Activated CD4-positive, alpha-beta T cell treated with anti-CD3 and anti-CD28 coated beads for 36 hours (primary cell): ENCODE data around the gene NLRC5. TPM values are rescaled to one million over a fixed set of nuclear protein-coding genes. Genes with fewer than 3 reads are reported as not detected.
"Not testable (repeated sequence)": the region's sequence is repeated elsewhere in the genome, so short reads cannot be mapped to it uniquely, and the experiment has no call there.

Experiments
- ATAC-seq: fragments of 200-7000 bp; cut with Tn5 transposase; one replicate; pipeline ENCODE4 v1.10.0; 2021; ENCODE audit warnings: mild to moderate bottlenecking, moderate library complexity
- CTCF ChIA-PET: fragments of 350-600 bp; sonication (Branson Sonifier 250); formaldehyde crosslinking; loops from one replicate; lab custom pipeline; 2021; ENCODE audit warnings: antibody characterized with exemption; lab: Charles Lee
- POLR2A ChIA-PET: fragments of 350-600 bp; sonication (Branson Sonifier 250); formaldehyde crosslinking; loops from one replicate; lab custom pipeline; 2021; ENCODE audit warnings: antibody characterized with exemption, inconsistent platforms; lab: Charles Lee
- DNase-seq: peaks from one replicate; pipeline ENCODE4 v3.0.0-alpha.2; 2020
- H3K27ac Mint-ChIP-seq: one replicate; pipeline ENCODE4 v1.8.0; 2021; ENCODE audit warnings: mixed read lengths
- H3K27me3 Mint-ChIP-seq: one replicate; pipeline ENCODE4 v1.8.0; 2021; ENCODE audit warnings: mixed read lengths
- H3K36me3 Mint-ChIP-seq: one replicate; pipeline ENCODE4 v1.8.0; 2021; ENCODE audit warnings: low read depth, mixed read lengths
- H3K4me1 Mint-ChIP-seq: one replicate; pipeline ENCODE4 v1.8.0; 2021; ENCODE audit warnings: mixed read lengths
- H3K4me3 Mint-ChIP-seq: one replicate; pipeline ENCODE4 v1.8.0; 2021; ENCODE audit warnings: mild to moderate bottlenecking, moderate library complexity, mixed read lengths
- H3K9me3 Mint-ChIP-seq: one replicate; pipeline ENCODE4 v1.8.0; 2021; ENCODE audit warnings: low read depth, mixed read lengths
- intact Hi-C, 2 experiments: fragments of 100-400 bp; cut with DNase I in 1 of 2; cut with micrococcal nuclease in 1 of 2; formaldehyde crosslinking; loops; one replicate each; pipeline versions ENCODE4 v1.14.2 to v1.15.1; 2022 to 2024; cut with DNase I, micrococcal nuclease
- total RNA-seq, 2 experiments: library from RNA; stranded (reverse); gene quantifications; one replicate each; pipeline ENCODE4 v1.2.3, GENCODE V29; 2021

NLRC5 gene
- total RNA-seq, 2 experiments from 2014 or later = 143 to 175 TPM

DNA sequence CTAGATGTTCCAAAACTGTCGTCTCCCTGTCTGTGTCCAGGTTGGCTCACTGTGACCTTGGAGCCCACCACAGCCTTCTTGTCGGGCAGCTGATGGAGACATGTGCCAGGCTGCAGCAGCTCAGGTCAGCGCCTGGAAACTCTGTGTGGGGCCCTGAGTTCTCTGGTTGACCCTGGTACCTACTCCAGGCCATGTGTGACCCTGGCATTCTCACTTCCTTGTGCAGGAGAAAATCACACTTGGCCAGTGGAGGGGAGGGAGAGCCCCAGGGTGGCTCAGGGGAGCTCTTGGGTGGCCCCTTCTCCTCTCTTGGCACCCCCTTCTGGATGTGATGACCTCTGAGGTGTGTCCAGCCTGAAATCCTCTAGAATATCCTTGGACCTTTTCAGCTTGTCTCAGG lies 78.0 kb downstream of the NLRC5 start:
- ATAC-seq = no peak
- Mint-ChIP-seq H3K27me3 (no peaks in the 10 kb centered on the region), H3K27ac (no peak overlapping the region), H3K9me3 (no peaks in the 10 kb centered on the region), H3K4me1 (peaks cover 17% of the 10 kb centered on the region), H3K36me3 (peaks cover 35% of the 10 kb centered on the region), H3K4me3 (no peak overlapping the region)
- CTCF ChIA-PET = interaction anchor here (0.6 to 2.4 kb wide), 3 partner anchors 103 to 168 kb away, joined by 3 to 11 read pairs (median 3); no protein-coding TSS in a partner anchor
- POLR2A ChIA-PET = no interaction called here
- DNase-seq = no peak
- intact Hi-C loops = no loop called here

DNA sequence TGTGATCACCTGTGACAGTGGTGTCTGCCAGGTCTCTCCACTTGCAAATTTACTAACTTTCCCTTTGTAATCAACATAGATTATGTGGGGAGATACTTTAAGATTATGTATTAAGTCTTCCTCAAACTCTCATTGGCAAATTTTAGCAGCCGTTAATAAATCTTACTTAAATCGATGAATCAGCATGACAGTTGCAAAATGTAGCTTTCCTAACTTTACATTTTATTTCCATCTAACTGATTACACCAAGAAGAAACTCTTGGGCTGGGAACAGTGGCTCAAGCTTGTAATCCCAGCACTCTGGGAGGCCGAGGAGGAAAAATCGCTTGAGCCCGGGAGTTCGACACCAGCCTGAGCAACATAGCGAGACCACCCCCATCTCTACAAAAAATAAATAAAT lies 79.7 kb downstream of the NLRC5 start:
- no peak for DNase-seq
- no peaks in the 10 kb centered on the region for H3K9me3 Mint-ChIP-seq
- intact Hi-C loops = no loop called here
- ATAC-seq = no peak
- peaks cover 17% of the 10 kb centered on the region for H3K4me1 Mint-ChIP-seq
- CTCF ChIA-PET = interaction anchor here (0.8 to 0.9 kb wide), 2 partner anchors 18 to 105 kb away, joined by 3 read pairs; no protein-coding TSS in a partner anchor
- H3K27ac Mint-ChIP-seq = no peak overlapping the region
- POLR2A ChIA-PET = interaction anchor here (0.9 kb wide), 1 partner anchor 201 kb away, joined by 4 read pairs; no protein-coding TSS in a partner anchor
- H3K4me3 Mint-ChIP-seq = no peak overlapping the region
- H3K27me3 Mint-ChIP-seq = no peaks in the 10 kb centered on the region
- peaks cover 37% of the 10 kb centered on the region for H3K36me3 Mint-ChIP-seq

DNA sequence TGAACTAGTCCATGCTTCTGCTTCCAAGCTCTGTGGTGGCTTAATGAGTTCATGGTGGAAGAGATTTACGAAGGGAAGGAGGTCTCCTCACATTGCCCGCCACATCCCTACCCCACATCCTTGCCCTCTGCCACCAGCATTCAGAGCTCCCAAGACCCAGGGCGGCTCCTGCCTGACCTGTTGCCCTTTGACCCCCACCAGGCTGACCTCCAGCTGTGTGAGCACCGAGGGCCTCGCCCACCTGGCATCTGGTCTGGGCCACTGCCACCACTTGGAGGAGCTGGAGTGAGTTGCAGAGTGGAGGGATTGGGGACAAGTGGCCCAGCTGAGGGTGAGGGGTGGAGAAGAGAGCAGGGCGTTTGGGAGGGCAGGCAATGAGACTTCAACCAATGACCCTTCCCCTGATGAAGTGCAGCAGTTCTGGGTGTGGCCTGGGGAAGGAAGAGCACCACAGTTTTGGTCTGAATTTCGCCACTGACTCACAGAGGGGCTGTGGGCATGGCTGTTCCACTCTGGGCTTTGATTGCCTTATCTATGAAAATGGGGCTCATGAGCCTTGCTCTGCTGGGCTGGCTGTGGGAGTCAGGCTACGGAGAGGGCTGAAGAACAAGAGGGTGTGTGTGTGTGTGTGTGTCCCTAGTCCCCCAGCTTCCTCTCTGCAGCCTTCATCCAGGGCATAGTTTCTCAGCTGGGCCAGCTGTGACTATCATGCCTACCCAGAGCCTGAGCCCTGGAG lies 80.4 kb downstream of the NLRC5 start:
- Mint-ChIP-seq H3K27ac (peak overlapping the region; percentile 58), H3K4me1 (peaks cover 17% of the 10 kb centered on the region), H3K4me3 (no peak overlapping the region), H3K9me3 (no peaks in the 10 kb centered on the region), H3K36me3 (peaks cover 37% of the 10 kb centered on the region), H3K27me3 (no peaks in the 10 kb centered on the region)
- ATAC-seq (peak; percentile 11), DNase-seq (no peak)
- ChIA-PET POLR2A (interaction anchor here (0.9 kb wide), 1 partner anchor 200 kb away, joined by 4 read pairs; no protein-coding TSS in a partner anchor), CTCF (interaction anchor here (0.5 to 0.9 kb wide), 5 partner anchors 13 to 107 kb away, joined by 3 to 4 read pairs (median 3); no protein-coding TSS in a partner anchor)
- intact Hi-C loops = no loop called here

DNA sequence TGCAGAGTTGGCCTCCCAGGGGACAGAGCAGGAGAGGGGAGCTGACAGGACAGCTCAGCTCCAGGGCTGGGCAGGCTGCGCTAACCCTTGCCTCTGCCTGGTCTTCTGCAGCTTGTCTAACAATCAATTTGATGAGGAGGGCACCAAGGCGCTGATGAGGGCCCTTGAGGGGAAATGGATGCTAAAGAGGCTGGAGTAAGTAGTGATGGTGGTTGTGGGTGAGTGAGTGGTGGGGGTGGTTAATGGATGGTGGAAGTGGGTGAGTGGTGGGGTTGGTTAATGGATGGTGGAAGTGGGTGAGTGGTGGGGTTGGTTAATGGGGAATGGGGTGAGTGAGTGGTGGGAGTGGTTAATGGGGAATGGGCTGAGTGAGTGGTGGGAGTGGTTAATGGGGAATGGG lies 81.1 kb downstream of the NLRC5 start:
- no peak overlapping the region for H3K4me3 Mint-ChIP-seq
- intact Hi-C loops = no loop called here
- peaks cover 17% of the 10 kb centered on the region for H3K4me1 Mint-ChIP-seq
- ATAC-seq (no peak), DNase-seq (no peak)
- ChIA-PET POLR2A (no interaction called here), CTCF (interaction anchor here (0.5 to 0.7 kb wide), 3 partner anchors 12 to 108 kb away, joined by 3 to 4 read pairs (median 3); no protein-coding TSS in a partner anchor)
- H3K9me3 Mint-ChIP-seq = no peaks in the 10 kb centered on the region
- H3K36me3 Mint-ChIP-seq = peaks cover 37% of the 10 kb centered on the region
- H3K27ac Mint-ChIP-seq = no peak overlapping the region
- no peaks in the 10 kb centered on the region for H3K27me3 Mint-ChIP-seq

DNA sequence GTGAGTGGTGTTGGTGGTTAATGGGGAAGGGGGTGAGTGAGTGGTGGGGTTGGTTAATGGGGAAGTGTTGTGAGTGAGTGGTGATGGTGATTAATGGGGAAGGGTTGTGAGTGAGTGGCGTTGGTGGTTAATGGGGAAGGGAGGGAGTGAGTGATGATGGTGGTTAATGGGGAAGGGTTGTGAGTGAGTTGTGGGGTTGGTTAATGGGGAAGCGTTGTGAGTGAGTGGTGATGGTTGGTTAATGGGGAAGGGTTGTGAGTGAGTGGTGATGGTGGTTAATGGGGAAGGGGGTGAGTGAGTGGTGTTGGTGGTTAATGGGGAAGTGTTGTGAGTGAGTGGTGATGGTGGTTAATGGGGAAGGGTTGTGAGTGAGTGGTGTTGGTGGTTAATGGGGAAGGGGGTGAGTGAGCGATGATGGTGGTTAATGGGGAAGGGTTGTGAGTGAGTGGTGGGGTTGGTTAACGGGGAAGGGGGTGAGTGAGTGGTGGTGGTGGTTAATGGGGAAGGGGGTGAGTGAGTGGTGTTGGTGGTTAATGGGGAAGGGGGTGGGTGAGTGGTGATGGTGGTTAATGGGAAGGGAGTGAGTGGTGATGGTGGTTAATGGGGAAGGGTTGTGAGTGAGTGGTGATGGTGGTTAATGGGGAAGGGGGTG lies 81.8 kb downstream of the NLRC5 start:
- POLR2A ChIA-PET, H3K9me3 Mint-ChIP-seq, H3K4me3 Mint-ChIP-seq, ATAC-seq, intact Hi-C loops, DNase-seq, H3K27me3 Mint-ChIP-seq, CTCF ChIA-PET, H3K27ac Mint-ChIP-seq: not testable (repeated sequence)
- Mint-ChIP-seq H3K4me1 (peaks cover 17% of the 10 kb centered on the region), H3K36me3 (peaks cover 42% of the 10 kb centered on the region)

DNA sequence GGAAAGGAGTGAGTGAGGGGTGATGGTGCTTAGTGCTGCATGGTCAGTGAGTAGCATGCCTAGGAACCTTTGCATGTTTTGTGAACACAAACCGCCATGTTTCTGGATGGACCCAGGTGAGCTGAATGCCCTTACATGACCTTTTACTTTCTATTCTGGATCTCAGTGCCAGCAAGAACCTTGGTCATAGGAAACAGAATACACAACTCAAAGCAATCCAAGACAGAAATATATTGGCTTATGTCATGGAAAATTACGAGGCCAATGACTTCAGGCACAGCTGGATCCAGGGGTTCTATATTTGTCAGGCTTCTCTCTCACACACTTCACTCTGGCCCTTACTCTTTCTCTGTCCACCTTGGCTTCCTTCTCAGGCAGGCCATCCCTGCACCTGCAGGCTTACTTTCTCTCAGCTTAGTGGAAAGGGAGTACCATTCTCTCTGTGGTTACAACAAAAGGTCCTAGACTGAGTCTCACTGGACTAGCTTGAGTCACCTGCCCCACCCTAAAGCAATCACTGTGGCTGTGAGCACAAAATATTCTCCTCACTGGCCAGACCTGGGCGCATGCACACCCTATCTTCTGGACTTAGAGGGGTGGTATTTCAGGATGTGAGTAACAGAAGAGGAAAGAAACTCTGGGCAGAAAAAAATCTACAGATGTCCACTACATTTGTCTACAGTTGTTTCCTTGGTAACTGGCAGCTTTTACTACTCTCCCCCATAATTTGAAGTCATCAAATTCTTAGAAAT lies 82.7 kb downstream of the NLRC5 start:
- Mint-ChIP-seq H3K27me3 (no peaks in the 10 kb centered on the region), H3K4me1 (peaks cover 17% of the 10 kb centered on the region), H3K9me3 (no peaks in the 10 kb centered on the region), H3K36me3 (peaks cover 47% of the 10 kb centered on the region), H3K27ac (peak overlapping the region; percentile 62), H3K4me3 (no peak overlapping the region)
- POLR2A ChIA-PET = no interaction called here
- peak; percentile 66 for ATAC-seq
- DNase-seq = no peak
- CTCF ChIA-PET = interaction anchor here (1.1 kb wide), 1 partner anchor 14 kb away, joined by 5 read pairs; no protein-coding TSS in a partner anchor
- intact Hi-C loops = loop anchor here in 1 of 2 experiments (2.0 kb wide), 1 partner anchor 23 kb away; no protein-coding TSS in a partner anchor

DNA sequence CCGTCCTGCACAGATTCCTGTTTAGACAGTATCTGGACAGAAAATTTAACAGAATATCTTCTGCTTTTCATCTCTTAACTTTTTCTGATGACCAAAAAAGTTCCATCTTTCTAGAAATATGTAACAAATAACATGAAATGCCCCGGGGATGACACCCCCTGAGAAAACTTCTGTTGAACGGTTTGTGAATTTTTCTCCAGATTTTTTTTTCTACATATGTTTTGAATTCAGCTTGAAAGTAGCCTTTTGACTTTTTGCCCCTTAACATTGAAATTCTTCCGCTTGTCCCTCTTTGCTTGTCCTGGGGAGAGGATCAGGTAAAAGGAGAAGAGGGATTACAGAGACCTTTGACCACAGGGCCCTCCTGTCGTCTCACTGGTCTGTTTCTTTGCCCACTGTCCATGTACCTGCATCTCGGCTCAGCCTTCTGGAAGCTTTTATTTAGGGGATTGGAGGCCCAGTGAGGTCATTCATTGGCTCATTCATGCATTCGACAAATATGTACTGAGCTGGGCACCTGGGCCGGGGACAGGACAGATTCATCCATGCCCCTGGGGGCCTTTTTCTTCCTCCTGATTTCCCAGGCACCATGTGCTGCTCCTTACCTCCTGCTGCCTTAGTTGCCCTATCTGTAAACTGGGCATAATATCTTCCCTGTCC lies 83.4 kb downstream of the NLRC5 start:
- Mint-ChIP-seq H3K4me1 (peaks cover 17% of the 10 kb centered on the region), H3K36me3 (peaks cover 45% of the 10 kb centered on the region), H3K27ac (peak overlapping the region; percentile 62), H3K27me3 (no peaks in the 10 kb centered on the region), H3K4me3 (no peak overlapping the region), H3K9me3 (no peaks in the 10 kb centered on the region)
- ChIA-PET POLR2A (interaction anchor here (0.7 kb wide), 1 partner anchor 10 kb away, joined by 3 read pairs; no protein-coding TSS in a partner anchor), CTCF (interaction anchor here (0.5 to 1.1 kb wide), 3 partner anchors 13 to 113 kb away, joined by 3 to 5 read pairs (median 4); partner anchors contain the start of genes PSME3IP1 and RSPRY1)
- DNase-seq = no peak
- intact Hi-C loops = loop anchor here in 1 of 2 experiments (2.0 kb wide), 1 partner anchor 24 kb away; no protein-coding TSS in a partner anchor
- no peak for ATAC-seq

DNA sequence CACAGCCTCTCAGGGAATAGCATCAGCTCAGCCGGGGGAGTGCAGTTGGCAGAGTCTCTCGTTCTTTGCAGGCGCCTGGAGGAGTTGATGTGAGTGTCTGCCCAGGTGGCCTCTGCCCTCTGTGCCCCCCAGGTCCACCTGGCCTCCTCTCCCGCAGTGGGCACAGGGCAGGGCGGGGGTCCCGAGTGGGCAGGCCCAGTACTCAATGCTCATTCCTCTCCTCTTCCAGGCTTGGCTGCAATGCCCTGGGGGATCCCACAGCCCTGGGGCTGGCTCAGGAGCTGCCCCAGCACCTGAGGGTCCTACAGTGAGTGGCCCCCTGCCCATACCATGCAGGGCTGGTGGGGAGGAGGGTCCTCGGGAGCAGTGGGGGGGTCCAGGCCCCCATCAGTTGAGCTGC lies 88.4 kb downstream of the NLRC5 start:
- Mint-ChIP-seq H3K9me3 (no peaks in the 10 kb centered on the region), H3K36me3 (peaks cover 30% of the 10 kb centered on the region), H3K27ac (no peak overlapping the region), H3K27me3 (no peaks in the 10 kb centered on the region), H3K4me1 (no peaks in the 10 kb centered on the region), H3K4me3 (no peak overlapping the region)
- intact Hi-C loops = no loop called here
- ChIA-PET CTCF (no interaction called here), POLR2A (no interaction called here)
- DNase-seq (no peak), ATAC-seq (no peak)

DNA sequence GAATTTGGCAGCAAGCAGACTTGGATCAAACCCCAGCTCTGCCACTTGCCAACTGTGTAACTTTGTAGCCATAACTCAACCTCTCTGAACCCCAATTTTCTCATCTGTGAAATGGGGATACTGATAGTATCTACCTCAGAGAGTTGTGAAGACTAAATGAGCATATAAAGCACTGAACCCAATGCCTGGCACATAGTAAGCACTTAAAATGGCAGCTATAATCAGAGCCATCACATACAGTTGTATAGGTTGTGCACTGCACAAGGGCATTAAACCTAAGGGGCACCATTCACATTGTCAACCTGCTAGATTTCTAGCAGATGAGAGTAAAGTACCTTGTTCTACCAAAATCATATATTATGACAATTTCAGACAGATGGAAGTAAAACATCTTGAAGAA lies 92.4 kb downstream of the NLRC5 start:
- Mint-ChIP-seq H3K4me3 (no peak overlapping the region), H3K36me3 (peaks cover 19% of the 10 kb centered on the region), H3K9me3 (no peaks in the 10 kb centered on the region), H3K27me3 (no peaks in the 10 kb centered on the region), H3K27ac (no peak overlapping the region), H3K4me1 (peaks cover 8% of the 10 kb centered on the region)
- DNase-seq (no peak), ATAC-seq (no peak)
- CTCF ChIA-PET = interaction anchor here (1.5 kb wide), 1 partner anchor 11 kb away, joined by 4 read pairs; the partner anchor contains the start of gene CPNE2
- intact Hi-C loops = loop anchor here (10.0 kb wide), 2 partner anchors 203 to 333 kb away; partner anchors contain the start of gene PLLP (in 1 of the 2)
- POLR2A ChIA-PET = interaction anchor here (0.5 kb wide), 1 partner anchor 65 kb away, joined by 3 read pairs; no protein-coding TSS in a partner anchor

DNA sequence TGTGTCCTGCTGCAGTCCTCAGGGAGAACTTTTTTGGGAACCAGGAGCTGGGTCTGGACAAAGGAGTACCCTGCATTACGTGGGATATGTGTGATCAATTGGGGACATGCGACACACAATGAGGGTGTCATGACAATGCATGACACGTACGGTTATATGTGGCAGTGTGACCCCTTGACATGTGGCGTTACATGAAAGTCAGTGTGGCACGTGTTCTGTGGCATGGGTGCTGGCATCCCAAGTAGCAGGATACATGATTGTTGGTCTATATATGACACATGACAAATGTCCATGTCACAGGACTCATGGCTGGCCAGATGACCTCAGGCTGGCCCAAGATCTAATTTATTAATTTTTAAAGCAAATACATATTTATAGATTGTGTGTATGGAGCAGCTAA lies 93.3 kb downstream of the NLRC5 start:
- H3K4me1 Mint-ChIP-seq = peaks cover 8% of the 10 kb centered on the region
- H3K9me3 Mint-ChIP-seq = no peaks in the 10 kb centered on the region
- no peak overlapping the region for H3K27ac Mint-ChIP-seq
- intact Hi-C loops = loop anchor here (10.0 kb wide), 2 partner anchors 202 to 332 kb away; partner anchors contain the start of gene PLLP (in 1 of the 2)
- ATAC-seq = no peak
- no peak overlapping the region for H3K4me3 Mint-ChIP-seq
- no peaks in the 10 kb centered on the region for H3K27me3 Mint-ChIP-seq
- ChIA-PET CTCF (interaction anchor here (0.7 to 3.1 kb wide), 8 partner anchors 10 to 152 kb away, joined by 3 to 12 read pairs (median 6); partner anchors contain the start of gene CPNE2), POLR2A (interaction anchor here (0.6 kb wide), 1 partner anchor 147 kb away, joined by 3 read pairs; no protein-coding TSS in a partner anchor)
- DNase-seq = no peak
- peaks cover 15% of the 10 kb centered on the region for H3K36me3 Mint-ChIP-seq
